Prostate gland (tissue), 2 donors: ENCODE data around the gene VWA1. TPM values are rescaled to one million over a fixed set of nuclear protein-coding genes. Genes with fewer than 3 reads are reported as not detected.
"Not testable (repeated sequence)": the region's sequence is repeated elsewhere in the genome, so short reads cannot be mapped to it uniquely, and the experiment has no call there.

Experiments used
- DNase-seq: peaks from one replicate; pipeline ENCODE4 v3.0.0-alpha.2; 2019; ENCODE audit warnings: low spot score
- H3K27ac ChIP-seq, 2 donors: fragments of 200-600 bp; sonication (generic); 2 replicates each; pipeline ENCODE4 v1.5.1; 2017 to 2019
- H3K27me3 ChIP-seq: fragments of 200-600 bp; sonication (generic); replicated peaks from 2 replicates; pipeline ENCODE4 v1.5.1; 2019; ENCODE audit not compliant: insufficient read depth
- H3K36me3 ChIP-seq, 2 donors: fragments of 200-600 bp; sonication (generic); 1 replicate in 1 of 2; 2 replicates in 1 of 2; pipeline versions ENCODE4 v1.5.1 to v1.8.1; 2017 to 2019
- H3K4me1 ChIP-seq: fragments of 200-600 bp; sonication (generic); replicated peaks from 2 replicates; pipeline ENCODE4 v1.5.1; 2019
- H3K4me3 ChIP-seq, 2 donors: fragments of 200-600 bp; sonication (generic); 2 replicates each; pipeline ENCODE4 v1.5.1; 2017 to 2019
- H3K9me3 ChIP-seq: fragments of 200-600 bp; sonication (generic); 2 replicates; pipeline ENCODE4 v1.5.1; 2017
- POLR2A ChIP-seq: fragments of 450-650 bp; IDR thresholded peaks from one replicate; pipeline ENCODE4 v1.6.1; 2016; ENCODE audit warnings: antibody characterized with exemption, mild to moderate bottlenecking
- POLR2AphosphoS5 ChIP-seq: sonication (generic); formaldehyde crosslinking; IDR thresholded peaks from one replicate; pipeline ENCODE4 v1.6.1; 2017; ENCODE audit warnings: antibody characterized with exemption
- WGBS: methylation state at CpG from one replicate; pipeline ENCODE4 v1.1.5; 2018; 5-methylcytosine and 5-hydroxymethylcytosine counted together
- intact Hi-C: fragments of 100-400 bp; cut with DNase I; formaldehyde crosslinking; loops from one replicate; pipeline ENCODE4 v1.14.2; 2022
- total RNA-seq, 2 donors: library from RNA; depleted of rRNA; stranded (reverse); fragments of >200 nt; gene quantifications; one replicate each; pipeline ENCODE4 v1.1.0, GENCODE V29; 2016
- TF ChIP-seq, protein P1 (sequence below), 4 experiments: fragments of 200-600 bp in 2 of 4; fragments of 450-650 bp in 2 of 4; sonication (generic) in 2 of 4; IDR thresholded peaks; 1 replicate in 3 of 4; 2 replicates in 1 of 4; pipeline ENCODE4 v1.5.1; 2016 to 2019; ENCODE audit warnings: antibody characterized with exemption in 4 of 4, mild to moderate bottlenecking in 2 of 4, moderate library complexity in 2 of 4

VWA1 gene
- total RNA-seq, 2 donors from 2014 or later, result 191 to 227 TPM

DNA sequence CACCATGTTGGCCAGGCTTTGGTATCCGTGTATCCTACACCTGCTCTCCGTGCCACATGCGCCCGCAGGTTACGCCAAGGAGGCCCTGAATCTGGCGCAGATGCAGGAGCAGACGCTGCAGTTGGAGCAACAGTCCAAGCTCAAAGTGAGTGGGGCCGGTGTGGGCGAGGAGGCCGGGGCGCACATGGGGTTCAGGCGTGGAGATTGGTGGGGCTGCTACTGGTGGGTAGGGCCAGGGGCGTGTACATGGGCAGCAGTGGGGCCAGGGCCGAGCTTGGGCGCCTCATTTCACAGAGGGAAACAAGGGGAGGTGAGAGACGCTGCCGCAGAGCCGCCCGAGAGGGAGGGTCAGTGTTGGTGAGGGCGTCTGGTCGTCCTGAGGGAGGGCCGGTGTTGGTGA is 41.7 kb downstream of the VWA1 start:
- Histone ChIP-seq H3K9me3 (no peaks in the 10 kb centered on the region), H3K27me3 (no peaks in the 10 kb centered on the region), H3K36me3 (peaks cover 7 to 15% of the 10 kb centered on the region in 2 donors), H3K27ac (no peak overlapping the region), H3K4me3 (no peak overlapping the region), H3K4me1 (no peaks in the 10 kb centered on the region)
- intact Hi-C loops, result no loop called here
- 94% methylated on average over 22 of the region's 22 CpGs for WGBS
- DNase-seq, result no peak
- no peak for TF ChIP-seq POLR2A
- TF ChIP-seq, protein P1, sequence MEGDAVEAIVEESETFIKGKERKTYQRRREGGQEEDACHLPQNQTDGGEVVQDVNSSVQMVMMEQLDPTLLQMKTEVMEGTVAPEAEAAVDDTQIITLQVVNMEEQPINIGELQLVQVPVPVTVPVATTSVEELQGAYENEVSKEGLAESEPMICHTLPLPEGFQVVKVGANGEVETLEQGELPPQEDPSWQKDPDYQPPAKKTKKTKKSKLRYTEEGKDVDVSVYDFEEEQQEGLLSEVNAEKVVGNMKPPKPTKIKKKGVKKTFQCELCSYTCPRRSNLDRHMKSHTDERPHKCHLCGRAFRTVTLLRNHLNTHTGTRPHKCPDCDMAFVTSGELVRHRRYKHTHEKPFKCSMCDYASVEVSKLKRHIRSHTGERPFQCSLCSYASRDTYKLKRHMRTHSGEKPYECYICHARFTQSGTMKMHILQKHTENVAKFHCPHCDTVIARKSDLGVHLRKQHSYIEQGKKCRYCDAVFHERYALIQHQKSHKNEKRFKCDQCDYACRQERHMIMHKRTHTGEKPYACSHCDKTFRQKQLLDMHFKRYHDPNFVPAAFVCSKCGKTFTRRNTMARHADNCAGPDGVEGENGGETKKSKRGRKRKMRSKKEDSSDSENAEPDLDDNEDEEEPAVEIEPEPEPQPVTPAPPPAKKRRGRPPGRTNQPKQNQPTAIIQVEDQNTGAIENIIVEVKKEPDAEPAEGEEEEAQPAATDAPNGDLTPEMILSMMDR (IDR thresholded peaks at IDR 0.05), result no peak
- no peak for TF ChIP-seq POLR2AphosphoS5

DNA sequence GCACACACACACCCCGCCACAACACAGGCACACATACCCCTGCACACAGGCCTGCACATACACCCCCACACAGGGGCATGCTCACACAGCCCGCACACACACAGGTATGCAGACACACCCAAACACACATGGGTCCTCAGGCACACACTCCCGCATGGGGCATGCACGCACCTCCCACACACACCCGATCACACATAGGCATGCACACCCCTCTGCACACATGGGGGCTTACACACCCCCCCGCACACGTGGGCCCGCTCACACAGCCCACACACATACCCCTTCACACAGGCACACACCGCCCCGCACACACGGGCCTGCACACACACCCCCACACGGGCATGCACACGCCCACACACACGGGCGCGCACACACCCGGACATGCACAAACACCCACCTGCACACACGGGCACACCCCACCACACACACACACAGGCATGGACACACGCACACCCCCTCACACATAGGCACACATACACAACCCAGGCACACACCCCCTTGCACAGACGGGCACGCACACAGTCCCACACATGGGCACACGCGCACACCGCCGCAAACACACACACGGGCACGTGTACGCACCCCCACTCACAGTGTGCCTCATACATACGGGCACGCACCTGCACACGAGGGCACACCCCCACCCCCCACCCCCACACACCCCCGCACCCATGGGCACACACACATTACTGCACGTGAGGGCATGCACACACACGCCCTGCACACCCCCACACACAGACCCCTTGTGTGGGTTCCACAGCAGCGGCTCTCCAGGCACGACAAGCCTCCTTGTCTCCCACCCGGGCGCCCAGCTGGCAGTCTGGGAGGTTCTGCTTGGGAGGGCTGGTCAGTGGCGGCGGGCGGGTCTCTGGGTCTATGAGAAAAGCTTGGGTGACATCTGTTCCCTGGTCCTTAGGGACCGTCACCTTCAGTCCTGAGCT is 44.3 kb downstream of the VWA1 start:
- no peak overlapping the region for H3K4me3 ChIP-seq
- no peak for DNase-seq
- TF ChIP-seq POLR2AphosphoS5 (no peak), POLR2A (no peak)
- TF ChIP-seq, protein P1 (IDR thresholded peaks at IDR 0.05), result no peak
- 93% methylated on average over 41 of the region's 42 CpGs for WGBS
- H3K9me3 ChIP-seq, result no peaks in the 10 kb centered on the region
- no peaks in the 10 kb centered on the region for H3K27me3 ChIP-seq
- intact Hi-C loops, result no loop called here
- no peaks in the 10 kb centered on the region for H3K4me1 ChIP-seq
- H3K27ac ChIP-seq, result no peak overlapping the region
- H3K36me3 ChIP-seq, result peaks cover 7 to 32% of the 10 kb centered on the region in 2 donors

DNA sequence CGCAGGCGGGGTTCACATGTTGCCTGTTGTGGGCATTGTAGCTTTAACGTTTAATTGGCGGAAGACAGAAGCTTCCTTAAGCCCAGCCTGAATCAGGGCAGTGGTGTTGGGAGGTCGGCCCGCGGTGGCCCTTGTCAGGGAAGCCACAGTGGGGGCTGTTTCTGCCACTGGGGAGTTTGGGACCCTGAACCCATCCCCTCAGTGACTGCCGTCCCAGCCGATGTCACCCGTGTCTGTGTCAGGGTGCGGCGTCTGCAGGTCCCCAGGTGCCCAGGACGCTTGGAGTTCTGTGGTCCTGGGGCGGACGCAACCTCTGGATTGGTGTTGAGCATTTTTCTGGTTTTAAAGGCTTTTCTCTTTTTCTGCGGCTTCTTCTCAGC is 45.0 kb downstream of the VWA1 start:
- WGBS, result 97% methylated on average over 16 of the region's 16 CpGs
- H3K9me3 ChIP-seq, H3K4me3 ChIP-seq, DNase-seq, H3K27me3 ChIP-seq, intact Hi-C loops, H3K27ac ChIP-seq, H3K4me1 ChIP-seq: not testable (repeated sequence)
- H3K36me3 ChIP-seq, result peaks cover 7 to 32% of the 10 kb centered on the region in 2 donors

DNA sequence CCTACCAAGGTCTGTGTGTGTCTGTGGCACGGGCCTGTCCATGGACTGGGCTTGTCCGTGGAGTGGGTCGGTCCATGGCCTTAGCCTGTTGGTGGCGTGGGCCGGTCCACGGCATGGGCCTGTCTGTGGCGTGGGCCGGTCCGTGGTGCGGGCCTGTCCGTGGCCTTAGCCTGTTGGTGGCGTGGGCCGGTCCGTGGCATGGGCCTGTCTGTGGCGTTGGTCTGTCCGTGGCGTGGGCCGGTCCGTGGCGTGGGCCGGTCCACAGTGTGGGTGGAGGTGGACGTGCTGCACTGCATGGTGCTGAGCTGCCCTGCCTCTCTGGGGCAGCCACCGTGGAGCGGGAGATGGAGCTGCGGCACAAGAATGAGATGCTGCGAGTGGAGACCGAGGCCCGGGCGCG is 46.3 kb downstream of the VWA1 start:
- H3K9me3 ChIP-seq, H3K27ac ChIP-seq, intact Hi-C loops, H3K4me1 ChIP-seq, H3K27me3 ChIP-seq, H3K4me3 ChIP-seq, DNase-seq: not testable (repeated sequence)
- WGBS, result 94% methylated on average over 30 of the region's 30 CpGs
- H3K36me3 ChIP-seq, result peaks cover 7 to 32% of the 10 kb centered on the region in 2 donors

DNA sequence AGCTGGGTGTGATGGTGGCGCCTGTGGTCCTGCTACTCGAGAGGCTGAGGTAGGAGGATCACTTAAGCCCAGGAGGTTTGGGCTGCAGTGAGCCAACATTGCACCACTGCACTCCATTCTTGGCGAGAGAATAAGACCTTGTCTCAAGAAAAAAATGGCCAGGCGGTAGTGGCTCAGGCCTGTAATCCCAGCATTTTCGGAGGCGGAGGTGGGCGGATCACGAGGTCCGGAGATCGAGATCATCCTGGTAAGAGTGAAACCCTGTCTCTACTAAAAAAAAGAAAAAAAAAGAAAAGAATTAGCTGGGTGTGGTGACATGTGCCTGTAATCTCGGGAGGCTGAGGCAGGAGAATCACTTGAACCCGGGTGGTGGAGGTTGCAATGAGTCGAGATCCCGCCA is 47.4 kb downstream of the VWA1 start:
- peaks cover 7 to 32% of the 10 kb centered on the region in 2 donors for H3K36me3 ChIP-seq
- 97% methylated on average over 14 of the region's 14 CpGs for WGBS
- no peak for DNase-seq
- TF ChIP-seq POLR2AphosphoS5 (no peak), POLR2A (no peak)
- TF ChIP-seq, protein P1 (IDR thresholded peaks at IDR 0.05), result no peak
- no peak overlapping the region for H3K27ac ChIP-seq
- intact Hi-C loops, result no loop called here
- H3K27me3 ChIP-seq, result no peaks in the 10 kb centered on the region
- H3K9me3 ChIP-seq, result no peaks in the 10 kb centered on the region
- no peak overlapping the region for H3K4me3 ChIP-seq
- no peaks in the 10 kb centered on the region for H3K4me1 ChIP-seq

DNA sequence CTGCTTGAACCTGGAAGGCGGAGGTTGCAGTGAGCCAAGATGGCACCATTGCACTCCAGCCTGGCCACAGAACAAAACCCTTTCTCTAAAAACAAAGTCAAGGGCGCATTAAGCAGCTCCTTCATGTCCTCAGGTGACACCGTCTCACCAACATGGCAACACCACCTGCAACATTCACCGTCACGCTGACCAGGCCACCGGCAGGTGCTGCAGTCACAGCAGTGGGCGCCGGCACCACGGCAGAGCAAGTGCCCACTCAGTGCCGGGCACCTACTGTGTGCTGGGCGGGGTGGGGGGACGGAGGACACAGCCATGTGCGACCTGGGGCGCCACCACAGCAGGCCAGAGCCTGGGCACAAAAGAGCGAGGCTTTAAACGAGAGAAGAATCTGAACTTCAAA is 48.2 kb downstream of the VWA1 start:
- Histone ChIP-seq H3K4me1 (no peaks in the 10 kb centered on the region), H3K27me3 (no peaks in the 10 kb centered on the region), H3K9me3 (no peaks in the 10 kb centered on the region), H3K36me3 (peaks cover 7 to 32% of the 10 kb centered on the region in 2 donors), H3K27ac (no peak overlapping the region), H3K4me3 (no peak overlapping the region)
- TF ChIP-seq, protein P1 (IDR thresholded peaks at IDR 0.05), result no peak
- TF ChIP-seq POLR2AphosphoS5 (no peak), POLR2A (no peak)
- intact Hi-C loops, result no loop called here
- 96% methylated on average over 16 of the region's 16 CpGs for WGBS
- DNase-seq, result no peak

DNA sequence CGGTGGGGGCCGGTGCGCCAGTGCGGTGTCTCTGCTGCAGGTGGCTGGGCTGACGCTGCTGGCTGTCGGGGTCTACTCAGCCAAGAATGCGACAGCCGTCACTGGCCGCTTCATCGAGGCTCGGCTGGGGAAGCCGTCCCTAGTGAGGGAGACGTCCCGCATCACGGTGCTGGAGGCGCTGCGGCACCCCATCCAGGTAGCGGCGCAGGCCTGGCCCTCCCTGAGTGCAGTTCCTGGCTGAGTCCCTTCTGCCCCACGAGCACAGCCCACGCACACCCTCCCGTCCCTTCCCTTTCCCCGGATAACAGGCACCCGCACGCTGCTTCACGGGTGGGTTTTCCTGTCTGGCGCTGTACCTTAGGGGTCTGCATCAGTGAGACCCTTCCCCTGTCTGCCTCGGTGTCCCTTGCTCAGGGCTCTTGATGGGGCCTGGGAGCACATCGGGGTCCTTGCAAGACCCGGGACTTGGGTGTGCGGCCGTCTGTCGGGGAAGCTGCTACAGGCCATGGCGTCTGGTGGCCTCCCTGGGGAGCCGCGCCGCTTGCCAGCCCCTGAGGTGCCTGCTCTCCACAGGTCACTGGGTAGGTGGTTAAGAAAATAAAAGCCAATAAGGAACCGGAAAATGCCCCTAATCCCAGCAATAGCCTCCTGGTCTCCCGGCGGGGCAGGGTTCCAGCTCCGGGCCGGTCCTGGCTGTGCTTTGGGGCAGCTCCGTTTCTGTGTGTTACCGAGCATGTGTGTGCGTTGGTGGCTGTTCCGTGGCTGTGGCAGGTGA is 49.7 kb downstream of the VWA1 start:
- peaks cover 6 to 24% of the 10 kb centered on the region in 2 donors for H3K36me3 ChIP-seq
- intact Hi-C loops, H3K4me1 ChIP-seq, H3K4me3 ChIP-seq, DNase-seq, H3K9me3 ChIP-seq, H3K27me3 ChIP-seq, H3K27ac ChIP-seq: not testable (repeated sequence)
- WGBS, result 93% methylated on average over 37 of the region's 46 CpGs
